HG03108 (cell line): ENCODE measurements around the gene LPIN2.
"Not testable (repeated sequence)": the region's sequence is repeated elsewhere in the genome, so short reads cannot be mapped to it uniquely, and the experiment has no call there.

Source experiments
- ATAC-seq: cut with Tn5 transposase; IDR thresholded peaks from one replicate; pipeline ENCODE4 v1.9.1; 2021; ENCODE audit warnings: moderate library complexity; ENCODE audit not compliant: unreplicated experiment

The LPIN2 gene

GRCh38 chr18:3013024-3013804 is at the start of gene LPIN2:
Gene LPIN2 (minus strand): TSS chr18:3013144. CDS start chr18:2960840, 52,304 bp downstream.
- peak; percentile 89 for ATAC-seq

DNA sequence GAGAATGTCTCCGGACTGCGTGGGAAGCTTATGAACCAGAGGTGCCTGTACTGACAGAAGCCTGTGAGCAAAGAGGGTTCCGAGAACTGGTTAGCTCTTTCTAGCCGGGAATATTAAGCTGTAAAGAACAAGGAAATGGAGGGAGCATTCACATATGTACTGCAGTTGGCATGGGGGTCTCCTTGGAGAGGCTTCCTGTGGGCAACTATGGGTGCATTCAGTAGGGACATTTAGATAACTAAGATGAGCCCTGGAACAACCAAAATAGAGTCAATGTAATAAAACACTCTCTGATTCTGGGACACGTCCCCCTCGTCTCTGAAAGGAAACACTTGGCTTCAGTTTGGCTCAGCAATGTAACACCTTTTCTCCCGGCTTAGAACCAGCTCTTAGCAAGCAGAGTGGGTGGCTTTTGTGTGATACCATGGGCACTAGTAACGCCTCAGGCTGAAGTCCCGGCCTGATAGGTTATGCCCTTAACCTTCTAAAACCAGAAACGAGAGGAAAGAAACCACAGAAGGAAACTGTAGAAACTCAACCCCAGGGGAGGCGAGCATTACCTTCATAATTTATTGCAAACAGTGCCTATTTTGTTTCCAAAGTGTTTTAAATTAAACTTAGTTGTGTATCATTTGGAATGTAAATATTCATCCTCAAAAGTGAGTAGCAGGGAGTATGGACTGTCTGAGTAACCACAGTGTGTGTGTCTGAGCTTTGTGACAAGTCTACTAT is 48.8 kb upstream of the LPIN2 start:
- ATAC-seq = no peak

DNA sequence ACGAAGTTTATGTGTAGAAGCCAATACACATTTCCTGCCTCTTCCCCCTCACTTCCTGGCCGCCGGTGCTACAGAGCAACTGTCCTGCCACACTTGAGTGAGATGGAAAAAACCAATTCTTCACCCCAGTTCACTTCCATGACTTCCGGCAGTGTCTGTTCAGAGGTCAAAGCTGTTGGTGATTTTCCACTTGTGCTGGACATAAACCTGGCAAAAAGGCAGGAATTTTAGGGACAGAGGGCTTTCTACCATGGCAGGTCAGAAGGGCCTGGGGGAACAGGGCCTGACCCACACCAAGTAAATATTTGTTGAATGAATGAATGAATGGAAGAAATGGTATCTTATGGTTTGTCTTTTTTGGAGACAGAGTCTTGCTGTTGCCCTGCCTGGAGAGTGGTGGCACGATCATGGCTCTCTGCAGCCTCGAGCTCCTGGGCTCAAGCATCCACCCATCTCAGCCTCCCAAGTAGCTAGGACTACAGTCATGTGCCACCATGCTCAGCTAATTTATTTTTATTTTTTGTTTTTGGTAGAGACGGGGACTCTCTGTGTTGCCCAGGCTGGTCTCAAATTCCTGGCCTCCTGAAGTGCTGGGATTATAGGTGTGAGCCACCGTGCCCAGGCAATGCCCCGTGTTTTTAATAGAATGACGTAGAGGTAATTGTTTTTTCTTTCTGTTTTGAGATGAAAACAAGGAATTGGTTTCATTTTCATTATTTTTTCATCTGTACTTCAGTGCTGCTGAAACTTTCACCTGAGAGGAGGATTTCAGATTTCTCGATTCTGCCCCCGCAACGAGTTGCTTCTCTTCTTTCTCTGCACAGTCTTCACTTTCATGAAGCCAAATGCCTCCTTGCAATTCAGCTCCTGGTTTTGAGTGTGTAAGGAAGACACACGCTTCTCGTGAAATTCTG is 48.0 kb upstream of the LPIN2 start:
- ATAC-seq = no peak

DNA sequence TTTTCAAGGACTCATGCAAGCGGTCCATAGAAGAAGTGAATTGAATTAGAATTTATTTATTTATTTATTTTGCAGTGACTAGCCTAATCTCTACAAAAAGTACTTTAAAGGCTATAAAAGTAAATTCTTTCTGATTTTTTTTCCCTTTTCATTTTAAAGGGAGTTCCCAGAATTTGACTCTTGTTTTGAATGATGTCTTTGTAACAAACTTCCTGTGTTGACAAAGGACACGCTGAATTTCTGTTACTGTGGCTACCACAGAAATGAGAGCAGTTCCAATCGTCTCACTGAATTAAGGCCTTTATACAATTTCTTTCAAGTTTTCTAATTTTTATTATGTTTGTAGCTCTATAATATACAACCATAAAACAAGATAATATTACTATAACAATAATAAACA is 46.3 kb upstream of the LPIN2 start:
- no peak for ATAC-seq

DNA sequence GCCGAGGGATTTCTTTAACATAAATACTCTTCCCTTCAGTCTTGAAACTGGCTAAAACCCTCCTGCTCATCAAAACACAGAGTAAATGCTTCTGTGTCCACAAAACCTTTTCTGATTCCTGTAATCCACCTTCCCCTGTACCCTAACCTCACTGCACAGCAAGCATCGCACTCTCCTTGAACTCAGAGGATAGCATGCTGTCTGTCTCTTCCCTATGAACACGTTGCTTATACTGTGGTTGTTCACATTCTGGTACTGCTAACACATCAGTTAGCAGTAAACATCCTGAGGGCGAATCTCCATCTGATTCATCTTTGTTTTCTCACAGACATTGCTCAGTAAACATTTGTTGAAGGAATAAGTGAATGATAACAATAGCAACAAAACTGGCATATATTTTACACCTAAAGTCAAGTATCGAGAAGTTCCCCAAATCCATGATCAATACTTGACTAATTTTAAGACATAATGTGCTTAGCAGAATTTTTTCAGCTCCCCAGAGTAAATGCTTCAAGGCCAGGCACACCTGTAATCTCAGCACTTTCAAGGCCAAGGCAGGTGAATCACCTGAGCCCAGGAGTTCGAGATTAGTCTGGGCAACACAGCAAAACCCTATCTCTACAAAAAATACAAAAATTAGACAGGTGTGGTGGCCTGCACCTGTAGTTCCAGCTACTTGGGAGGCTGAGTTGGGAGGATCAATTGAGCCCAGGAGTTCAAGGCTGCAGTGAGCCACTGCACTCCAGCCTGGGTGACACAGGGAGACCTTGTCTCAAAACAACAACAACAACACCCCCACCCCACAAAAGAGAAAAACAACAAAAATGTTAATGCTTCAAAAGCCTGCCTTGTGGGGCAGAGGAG is 45.6 kb upstream of the LPIN2 start:
- no peak for ATAC-seq

- no peak for ATAC-seq
Measured at GRCh38 chr18:3057526-3057925, 44.6 kb upstream of the LPIN2 start.

GRCh38 chr18:3056311-3056710 is 43.4 kb upstream of the LPIN2 start:
- no peak for ATAC-seq

- ATAC-seq = no peak
Measured at GRCh38 chr18:3055816-3056215, 42.9 kb upstream of the LPIN2 start.

DNA sequence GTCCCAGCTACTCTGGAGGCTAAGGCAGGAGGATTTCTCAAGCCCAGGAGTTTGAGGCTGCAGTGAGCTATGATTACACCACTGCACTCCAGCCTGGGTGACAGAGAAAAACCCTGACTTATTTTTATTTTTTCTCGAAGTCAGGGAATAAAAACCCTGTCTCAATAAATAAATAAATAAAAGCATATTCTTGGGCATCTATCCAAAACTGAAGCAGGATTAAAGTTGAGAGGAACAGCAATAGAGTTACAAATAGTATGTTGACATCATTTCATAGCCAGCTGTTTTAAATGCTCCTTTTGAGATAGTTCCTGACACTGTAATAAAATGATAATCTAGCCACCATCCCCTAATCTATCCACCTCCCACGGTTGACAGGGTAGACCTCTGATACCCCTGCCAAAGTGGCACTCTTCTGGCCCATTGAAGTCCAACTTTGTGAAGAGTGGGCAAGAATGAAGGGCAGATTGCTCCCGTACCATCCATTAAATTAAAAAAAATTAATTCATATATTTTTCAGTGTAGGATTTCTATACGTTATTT is 42.3 kb upstream of the LPIN2 start:
- ATAC-seq = no peak

GRCh38 chr18:3054780-3055179 is 41.8 kb upstream of the LPIN2 start:
- ATAC-seq = no peak

DNA sequence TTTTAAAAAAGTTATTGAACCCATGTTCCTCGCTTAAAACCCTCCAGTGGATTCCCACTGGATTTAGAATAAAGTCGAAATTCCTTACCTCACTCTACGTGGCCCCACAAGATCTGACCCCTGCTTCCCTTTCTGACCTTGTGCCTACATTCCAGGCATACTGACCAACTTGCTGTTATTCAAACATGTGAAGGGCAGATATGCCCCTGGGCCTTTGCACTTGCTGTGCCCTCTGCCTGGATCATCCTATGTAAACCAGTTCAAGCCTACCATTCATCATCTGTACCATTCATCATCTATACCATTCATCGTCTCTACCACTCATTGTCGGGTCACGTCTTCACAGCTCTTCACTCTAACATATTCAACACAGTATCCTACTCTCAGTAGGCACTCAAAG is 41.3 kb upstream of the LPIN2 start:
- no peak for ATAC-seq

GRCh38 chr18:3053081-3053480 is 40.1 kb upstream of the LPIN2 start:
- no peak for ATAC-seq

- ATAC-seq = no peak
Measured at GRCh38 chr18:3052411-3052758, 39.4 kb upstream of the LPIN2 start.

DNA sequence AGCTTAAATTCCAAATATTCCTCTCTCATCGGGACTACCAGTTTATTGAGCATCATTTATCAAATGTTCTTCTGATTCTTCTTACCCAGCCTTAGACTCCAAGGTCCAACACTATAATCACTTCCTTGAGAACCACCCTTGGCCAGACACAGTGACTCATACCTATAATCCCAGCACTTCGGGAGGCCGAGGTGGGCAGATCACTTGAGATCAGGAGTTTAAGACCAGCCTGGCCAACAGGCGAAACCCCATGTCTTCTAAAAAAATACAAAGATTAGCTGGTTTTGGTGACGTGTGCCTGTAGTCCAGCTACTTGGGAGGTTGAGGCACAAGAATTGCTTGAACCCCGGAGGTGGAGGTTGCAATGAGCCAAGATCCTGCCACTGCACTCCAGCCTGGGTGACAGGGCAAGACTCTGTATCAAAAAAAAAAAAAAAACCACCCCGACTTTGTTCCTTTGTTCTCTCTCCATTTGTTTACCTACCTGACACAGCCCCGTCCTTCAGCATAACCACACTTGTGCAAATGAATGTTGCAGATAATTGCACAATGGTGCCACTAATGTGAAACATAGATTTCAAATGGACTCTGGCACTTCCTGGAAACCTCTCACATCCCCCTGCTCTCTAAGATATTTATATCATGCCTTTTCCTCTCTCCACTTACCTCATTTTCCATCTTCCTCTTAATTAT is 38.9 kb upstream of the LPIN2 start:
- no peak for ATAC-seq

GRCh38 chr18:3049897-3050454 is 37.0 kb upstream of the LPIN2 start:
- ATAC-seq = not testable (repeated sequence)

- ATAC-seq = no peak
Measured at GRCh38 chr18:3048820-3049349, 35.9 kb upstream of the LPIN2 start.

- ATAC-seq = no peak
Measured at GRCh38 chr18:3048121-3048520, 35.2 kb upstream of the LPIN2 start.

- no peak for ATAC-seq
Measured at GRCh38 chr18:3046216-3046808, 33.4 kb upstream of the LPIN2 start.
